HG03060 (cell line): ENCODE results near the gene KPNA5.
"Not testable (repeated sequence)": the region's sequence is repeated elsewhere in the genome, so short reads cannot be mapped to it uniquely, and the experiment has no call there.

Experiments
- ATAC-seq: cut with Tn5 transposase; IDR thresholded peaks from one replicate; pipeline ENCODE4 v1.9.1; 2021; ENCODE audit warnings: low read depth, moderate number of reproducible peaks; ENCODE audit not compliant: unreplicated experiment

KPNA5 gene

GRCh38 chr6:116680880-116681672 lies at the start of gene KPNA5:
TSS of gene KPNA5 (plus strand) at chr6:116681211. CDS start at chr6:116681335, 124 bp downstream.
- ATAC-seq, result peak; percentile 84

GRCh38 chr6:116631379-116631990 lies 49.5 kb upstream of the KPNA5 start:
- no peak for ATAC-seq

GRCh38 chr6:116633685-116634084 lies 47.3 kb upstream of the KPNA5 start:
- no peak for ATAC-seq

GRCh38 chr6:116648156-116648555 lies 32.9 kb upstream of the KPNA5 start:
- ATAC-seq, result no peak

GRCh38 chr6:116649129-116649528 lies 31.9 kb upstream of the KPNA5 start:
- ATAC-seq, result no peak

- ATAC-seq, result no peak
Measured at GRCh38 chr6:116651916-116652315, 29.1 kb upstream of the KPNA5 start.

- ATAC-seq, result no peak
Measured at GRCh38 chr6:116661594-116661993, 19.4 kb upstream of the KPNA5 start.

GRCh38 chr6:116662202-116662601 lies 18.8 kb upstream of the KPNA5 start:
- ATAC-seq, result no peak

GRCh38 chr6:116663308-116663707 lies 17.7 kb upstream of the KPNA5 start:
- ATAC-seq, result no peak

GRCh38 chr6:116664169-116664568 lies 16.8 kb upstream of the KPNA5 start:
- ATAC-seq, result not testable (repeated sequence)

GRCh38 chr6:116665464-116665863 lies 15.5 kb upstream of the KPNA5 start:
- no peak for ATAC-seq

- ATAC-seq, result peak; percentile 45
Measured at GRCh38 chr6:116666869-116667268, 14.1 kb upstream of the KPNA5 start.

GRCh38 chr6:116667623-116668022 lies 13.4 kb upstream of the KPNA5 start:
- no peak for ATAC-seq

- ATAC-seq, result no peak
Measured at GRCh38 chr6:116672306-116672705, 8.7 kb upstream of the KPNA5 start.

GRCh38 chr6:116676021-116676420 lies 5.0 kb upstream of the KPNA5 start:
- no peak for ATAC-seq

GRCh38 chr6:116682334-116682712 lies 1.3 kb downstream of the KPNA5 start:
- peak; percentile 32 for ATAC-seq

- no peak for ATAC-seq
Measured at GRCh38 chr6:116685437-116685993, 4.5 kb downstream of the KPNA5 start.

- ATAC-seq, result not testable (repeated sequence)
Measured at GRCh38 chr6:116686475-116687101, 5.6 kb downstream of the KPNA5 start.

GRCh38 chr6:116691154-116691553 lies 10.1 kb downstream of the KPNA5 start:
- ATAC-seq, result no peak

- ATAC-seq, result not testable (repeated sequence)
Measured at GRCh38 chr6:116692873-116693272, 11.9 kb downstream of the KPNA5 start.

GRCh38 chr6:116693275-116693674 lies 12.3 kb downstream of the KPNA5 start:
- not testable (repeated sequence) for ATAC-seq
